HepG2 (cell line): Measurements from ENCODE around the gene PARP3. TPM values are rescaled to one million over a fixed set of nuclear protein-coding genes. Genes with fewer than 3 reads are reported as not detected.

ENCODE experiments used
- ATF7 ChIP-seq, 2 experiments: fragments of 450-650 bp in 1 of 2; sonication (generic) in 1 of 2; formaldehyde crosslinking in 1 of 2; IDR thresholded peaks; 2 replicates each; pipeline versions ENCODE4 v1.4.0 to v1.6.1; 2016 to 2020; ENCODE audit warnings: antibody characterized with exemption in 1 of 2, mild to moderate bottlenecking in 1 of 2, missing genetic modification reagents in 1 of 2
- FUBP1 ChIP-seq: sonication (generic); formaldehyde crosslinking; IDR thresholded peaks from 2 replicates; pipeline ENCODE4 v1.5.1; 2020; ENCODE audit warnings: missing genetic modification reagents, mild to moderate bottlenecking, borderline replicate concordance
- GTF3A ChIP-seq: sonication (generic); formaldehyde crosslinking; conservative IDR thresholded peaks from 2 replicates; pipeline ENCODE4 v1.4.0; 2020; ENCODE audit warnings: mild to moderate bottlenecking, missing genetic modification reagents
- HOXA9 ChIP-seq: sonication (generic); formaldehyde crosslinking; IDR thresholded peaks from 2 replicates; pipeline ENCODE4 v1.8.1; 2022; ENCODE audit warnings: missing genetic modification reagents, mild to moderate bottlenecking, moderate library complexity, borderline replicate concordance
- IRF1 ChIP-seq: sonication (generic); formaldehyde crosslinking; IDR thresholded peaks from 2 replicates; pipeline ENCODE4 v1.4.0; 2020; ENCODE audit warnings: low read depth, mild to moderate bottlenecking, missing genetic modification reagents
- MBNL3 ChIP-seq: fragments of 250-450 bp; sonication (Bioruptor Pico); conservative IDR thresholded peaks from 2 replicates; pipeline ENCODE4 v1.8.0; 2022; ENCODE audit warnings: mild to moderate bottlenecking, inconsistent platforms
- PRPF4 ChIP-seq: fragments of 200-400 bp; formaldehyde crosslinking; IDR thresholded peaks from 2 replicates; pipeline ENCODE4 v1.6.1; 2016; ENCODE audit warnings: low read length, low read depth; ENCODE audit not compliant: poor library complexity, severe bottlenecking
- RNF219 ChIP-seq: sonication (generic); formaldehyde crosslinking; IDR thresholded peaks from 2 replicates; pipeline ENCODE4 v1.5.0; 2020; ENCODE audit warnings: mild to moderate bottlenecking, missing genetic modification reagents
- TEAD3 ChIP-seq: optimal IDR thresholded peaks from 2 replicates; pipeline ENCODE3; 2016; ENCODE audit warnings: borderline replicate concordance
- ZBTB49 ChIP-seq: sonication (generic); formaldehyde crosslinking; IDR thresholded peaks from 2 replicates; pipeline ENCODE4 v1.4.0; 2020; ENCODE audit warnings: missing genetic modification reagents, borderline replicate concordance
- ZFP1 ChIP-seq: IDR thresholded peaks from 2 replicates; pipeline ENCODE4 v1.6.1; 2016
- ZNF354B ChIP-seq: sonication (generic); formaldehyde crosslinking; IDR thresholded peaks from 2 replicates; pipeline ENCODE4 v1.8.0; 2022; ENCODE audit warnings: mild to moderate bottlenecking, missing genetic modification reagents
- polyA plus RNA-seq, 8 experiments: library from polyadenylated mRNA; depleted of rRNA in 3 of 8; stranded (reverse) in 7 of 8; unstranded in 1 of 8; fragments of >200 nt; fragmentation: Illumina TruSeq in 4 of 8; extraction: Trizol in 4 of 8; gene quantifications; 2 replicates each; pipeline versions ENCODE4 v1.2.1 to v1.2.3, GENCODE V29; 2011 to 2016; ENCODE audit warnings: low read depth in 4 of 8, missing spikeins in 1 of 8, mixed read lengths in 1 of 8; ENCODE audit not compliant: insufficient read depth in 1 of 8
- total RNA-seq, 5 experiments: library from RNA; depleted of rRNA; stranded (reverse); fragments of >200 nt; fragmentation: Illumina TruSeq; extraction: Trizol; gene quantifications; 2 replicates each; pipeline ENCODE4 v1.2.3, GENCODE V29; 2016; ENCODE audit warnings: low read depth in 1 of 5
- TF ChIP-seq, protein P1 (sequence below), 2 experiments: fragments of 450-650 bp in 1 of 2; sonication (generic) in 1 of 2; formaldehyde crosslinking; IDR thresholded peaks; 2 replicates each; pipeline versions ENCODE4 v1.5.0 to v1.8.0; 2020 to 2022; ENCODE audit warnings: mild to moderate bottlenecking in 1 of 2, missing genetic modification reagents in 1 of 2
- TF ChIP-seq, protein P2 (sequence below): sonication (generic); formaldehyde crosslinking; conservative IDR thresholded peaks from 2 replicates; pipeline ENCODE4 v1.4.0; 2020; ENCODE audit warnings: missing genetic modification reagents
- TF ChIP-seq, protein P3 (sequence below): sonication (generic); formaldehyde crosslinking; IDR thresholded peaks from 2 replicates; pipeline ENCODE4 v1.8.0; 2022; ENCODE audit warnings: mild to moderate bottlenecking, missing genetic modification reagents, moderate library complexity

The PARP3 gene
- total and polyA plus RNA-seq, 2 of the 13 experiments (the other 11 are each of a cell fraction or from before 2014, with no cell fraction given) = 11.2 to 21.5 TPM

GRCh38 chr3:51982838-51983577, 40.8 kb downstream of the PARP3 start, which contains the start of gene ACY1 (continued):
- TF ChIP-seq HOXA9 (no peak), ATF7 (IDR thresholded peaks at IDR 0.05) (no peak), ATF7 (CRISPR knock-in tag; IDR thresholded peaks at IDR 0.05) (no peak; the same call in 1 of the 2 replicates), ZNF354B (CRISPR knock-in tag) (no peak), ZFP1 (no peak), ZBTB49 (CRISPR knock-in tag) (no peak), TEAD3 (CRISPR knock-in tag) (peak; percentile 73), RNF219 (no peak), IRF1 (CRISPR knock-in tag) (peak; percentile 94; the same call in 1 of the 2 replicates), PRPF4 (no peak), MBNL3 (CRISPR knock-in tag) (no peak), GTF3A (CRISPR knock-in tag) (peak; percentile 96), FUBP1 (CRISPR knock-in tag) (no peak)
- TF ChIP-seq, protein P1, sequence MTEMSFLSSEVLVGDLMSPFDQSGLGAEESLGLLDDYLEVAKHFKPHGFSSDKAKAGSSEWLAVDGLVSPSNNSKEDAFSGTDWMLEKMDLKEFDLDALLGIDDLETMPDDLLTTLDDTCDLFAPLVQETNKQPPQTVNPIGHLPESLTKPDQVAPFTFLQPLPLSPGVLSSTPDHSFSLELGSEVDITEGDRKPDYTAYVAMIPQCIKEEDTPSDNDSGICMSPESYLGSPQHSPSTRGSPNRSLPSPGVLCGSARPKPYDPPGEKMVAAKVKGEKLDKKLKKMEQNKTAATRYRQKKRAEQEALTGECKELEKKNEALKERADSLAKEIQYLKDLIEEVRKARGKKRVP (CRISPR knock-in tag; IDR thresholded peaks at IDR 0.05) = peak in 1 of 2 experiments; percentile 71; a peak in 2 of 4 replicates
- TF ChIP-seq, protein P2, sequence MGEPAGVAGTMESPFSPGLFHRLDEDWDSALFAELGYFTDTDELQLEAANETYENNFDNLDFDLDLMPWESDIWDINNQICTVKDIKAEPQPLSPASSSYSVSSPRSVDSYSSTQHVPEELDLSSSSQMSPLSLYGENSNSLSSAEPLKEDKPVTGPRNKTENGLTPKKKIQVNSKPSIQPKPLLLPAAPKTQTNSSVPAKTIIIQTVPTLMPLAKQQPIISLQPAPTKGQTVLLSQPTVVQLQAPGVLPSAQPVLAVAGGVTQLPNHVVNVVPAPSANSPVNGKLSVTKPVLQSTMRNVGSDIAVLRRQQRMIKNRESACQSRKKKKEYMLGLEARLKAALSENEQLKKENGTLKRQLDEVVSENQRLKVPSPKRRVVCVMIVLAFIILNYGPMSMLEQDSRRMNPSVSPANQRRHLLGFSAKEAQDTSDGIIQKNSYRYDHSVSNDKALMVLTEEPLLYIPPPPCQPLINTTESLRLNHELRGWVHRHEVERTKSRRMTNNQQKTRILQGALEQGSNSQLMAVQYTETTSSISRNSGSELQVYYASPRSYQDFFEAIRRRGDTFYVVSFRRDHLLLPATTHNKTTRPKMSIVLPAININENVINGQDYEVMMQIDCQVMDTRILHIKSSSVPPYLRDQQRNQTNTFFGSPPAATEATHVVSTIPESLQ (CRISPR knock-in tag) = 0 out of 2 replicates have a peak, but pooled peaks have one; percentile 72
- TF ChIP-seq, protein P3, sequence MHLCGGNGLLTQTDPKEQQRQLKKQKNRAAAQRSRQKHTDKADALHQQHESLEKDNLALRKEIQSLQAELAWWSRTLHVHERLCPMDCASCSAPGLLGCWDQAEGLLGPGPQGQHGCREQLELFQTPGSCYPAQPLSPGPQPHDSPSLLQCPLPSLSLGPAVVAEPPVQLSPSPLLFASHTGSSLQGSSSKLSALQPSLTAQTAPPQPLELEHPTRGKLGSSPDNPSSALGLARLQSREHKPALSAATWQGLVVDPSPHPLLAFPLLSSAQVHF (CRISPR knock-in tag) = peak; percentile 91; the same call in 1 of the 2 replicates
